ENCODE data around the gene MED12L. TPM values are rescaled to one million over a fixed set of nuclear protein-coding genes. Genes with fewer than 3 reads are reported as not detected.

The MED12L gene
- total RNA-seq, 1 donor from 2014 or later, result 1.3 TPM

DNA sequence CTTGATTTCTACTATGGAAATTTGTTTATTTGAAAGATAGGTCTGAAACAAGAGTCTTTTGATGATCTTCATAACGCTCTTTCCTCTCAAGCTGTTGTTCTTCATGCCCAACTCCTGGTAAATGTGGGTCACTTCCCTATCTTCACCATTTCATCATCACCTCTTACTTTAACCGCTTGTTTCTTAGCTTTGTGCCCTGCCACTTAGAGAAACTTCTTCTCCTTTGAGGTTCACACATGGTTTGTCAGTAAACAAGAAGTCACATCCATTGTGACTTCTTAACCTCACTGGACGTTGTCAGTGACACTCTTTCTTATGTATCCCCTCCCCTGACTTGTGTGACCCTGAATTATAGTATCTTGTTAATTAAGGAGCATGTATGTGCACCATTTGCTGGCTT, 260.8 kb downstream of the MED12L start:
- no peak for TF ChIP-seq CTCF (IDR thresholded peaks at IDR 0.05; ENCODE audit: insufficient read depth, low read length, poor library complexity, severe bottlenecking)
- no peak for DNase-seq (ENCODE audit: low read depth)
- H3K27me3 ChIP-seq (ENCODE audit: control insufficient read depth, insufficient read depth, low read length), result no peaks in the 10 kb centered on the region

GRCh38 chr3:151347432-151347831, 262.0 kb downstream of the MED12L start:
- no peak overlapping the region for H3K4me3 ChIP-seq (ENCODE audit: low read depth, low read length)
- H3K36me3 ChIP-seq (ENCODE audit: control insufficient read depth, insufficient read depth, low read length), result no peaks in the 10 kb centered on the region
- TF ChIP-seq CTCF (IDR thresholded peaks at IDR 0.05; ENCODE audit: insufficient read depth, low read length, poor library complexity, severe bottlenecking), result no peak
- DNase-seq (ENCODE audit: low read depth), result no peak
- H3K27me3 ChIP-seq (ENCODE audit: control insufficient read depth, insufficient read depth, low read length), result no peaks in the 10 kb centered on the region

More for the DNA sequence above, 260.8 kb downstream of the MED12L start:
- H3K4me3 ChIP-seq (ENCODE audit: low read depth, low read length), result no peak overlapping the region
- H3K36me3 ChIP-seq (ENCODE audit: control insufficient read depth, insufficient read depth, low read length), result no peaks in the 10 kb centered on the region

DNA sequence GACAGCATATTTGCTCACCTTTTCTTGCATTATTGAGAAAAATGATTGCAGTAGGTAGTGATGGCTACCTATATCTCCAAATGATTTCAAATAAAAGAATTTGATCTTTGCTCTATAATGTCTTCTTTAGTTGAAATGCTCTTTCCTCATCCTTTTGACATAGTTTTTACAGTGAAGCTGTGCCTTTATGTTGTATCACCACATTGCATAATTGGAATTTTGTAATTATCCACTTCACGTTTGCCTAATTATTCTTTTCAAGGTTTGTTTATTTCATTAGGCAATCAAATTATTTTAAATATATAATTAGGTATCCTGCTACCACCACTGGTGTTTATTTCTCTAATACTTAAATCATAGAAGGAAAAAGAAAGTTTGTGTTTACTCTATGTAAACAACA, 265.2 kb downstream of the MED12L start:
- no peak for TF ChIP-seq CTCF (IDR thresholded peaks at IDR 0.05; ENCODE audit: insufficient read depth, low read length, poor library complexity, severe bottlenecking)
- H3K27me3 ChIP-seq (ENCODE audit: control insufficient read depth, insufficient read depth, low read length), result no peaks in the 10 kb centered on the region
- H3K36me3 ChIP-seq (ENCODE audit: control insufficient read depth, insufficient read depth, low read length), result no peaks in the 10 kb centered on the region
- H3K4me3 ChIP-seq (ENCODE audit: low read depth, low read length), result no peak overlapping the region
- DNase-seq (ENCODE audit: low read depth), result no peak

GRCh38 chr3:151351219-151351618, 265.8 kb downstream of the MED12L start:
- no peak for DNase-seq (ENCODE audit: low read depth)
- H3K4me3 ChIP-seq (ENCODE audit: low read depth, low read length), result no peak overlapping the region
- no peaks in the 10 kb centered on the region for H3K36me3 ChIP-seq (ENCODE audit: control insufficient read depth, insufficient read depth, low read length)
- no peaks in the 10 kb centered on the region for H3K27me3 ChIP-seq (ENCODE audit: control insufficient read depth, insufficient read depth, low read length)
- TF ChIP-seq CTCF (IDR thresholded peaks at IDR 0.05; ENCODE audit: insufficient read depth, low read length, poor library complexity, severe bottlenecking), result no peak

DNA sequence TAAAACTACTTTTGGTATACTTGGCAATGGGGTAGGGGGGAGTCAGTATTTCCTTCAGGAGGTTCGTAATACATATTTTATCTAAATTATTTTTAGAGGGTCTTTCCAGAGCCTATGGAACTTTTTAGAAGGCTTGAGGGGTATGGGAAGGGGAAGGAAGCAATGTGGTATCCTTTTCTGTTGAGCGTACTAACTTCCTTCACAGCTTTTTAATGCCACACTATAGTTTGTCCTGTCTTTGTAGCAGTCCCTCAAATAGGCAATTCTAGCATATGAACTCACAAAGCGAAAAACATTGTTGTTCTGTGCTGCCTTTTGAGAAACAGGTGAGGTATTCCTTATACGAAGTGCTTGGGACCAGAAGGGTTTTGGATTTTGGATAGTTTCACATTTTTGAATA, 266.2 kb downstream of the MED12L start:
- Histone ChIP-seq H3K27me3 (ENCODE audit: control insufficient read depth, insufficient read depth, low read length) (no peaks in the 10 kb centered on the region), H3K4me3 (ENCODE audit: low read depth, low read length) (no peak overlapping the region), H3K36me3 (ENCODE audit: control insufficient read depth, insufficient read depth, low read length) (no peaks in the 10 kb centered on the region)
- DNase-seq (ENCODE audit: low read depth), result no peak
- TF ChIP-seq CTCF (IDR thresholded peaks at IDR 0.05; ENCODE audit: insufficient read depth, low read length, poor library complexity, severe bottlenecking), result no peak

DNA sequence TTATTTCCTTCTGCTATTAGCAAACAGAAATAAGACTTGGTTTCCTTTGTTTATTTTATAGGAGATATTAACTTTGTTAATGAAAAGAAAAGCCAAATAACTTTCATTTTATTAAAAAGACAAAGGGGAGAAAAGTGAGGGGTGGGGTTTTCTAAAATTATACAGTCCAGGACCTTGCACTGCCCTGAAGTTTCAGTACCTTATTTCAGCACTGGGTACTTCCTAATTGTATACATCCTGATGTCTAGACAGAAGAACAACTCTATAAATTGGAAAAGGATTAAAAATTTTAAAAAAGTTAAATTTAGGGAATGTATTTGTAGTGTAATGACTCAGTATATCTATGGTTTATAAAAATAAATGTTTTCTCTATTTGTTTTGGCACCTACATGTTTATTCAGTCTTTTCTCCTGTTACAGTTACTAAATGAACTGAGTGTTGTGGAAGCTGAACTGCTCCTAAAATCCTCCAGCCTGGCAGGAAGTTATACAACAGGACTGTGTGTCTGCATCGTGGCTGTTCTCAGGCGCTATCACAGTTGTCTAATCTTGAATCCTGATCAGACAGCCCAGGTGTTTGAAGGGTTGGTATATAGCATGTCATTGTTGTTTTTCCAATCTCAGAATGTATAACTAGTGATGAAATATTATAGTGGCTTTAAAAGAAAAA, 271.5 kb downstream of the MED12L start:
- DNase-seq (ENCODE audit: low read depth), result no peak
- Histone ChIP-seq H3K27me3 (ENCODE audit: control insufficient read depth, insufficient read depth, low read length) (no peaks in the 10 kb centered on the region), H3K4me3 (ENCODE audit: low read depth, low read length) (no peak overlapping the region), H3K36me3 (ENCODE audit: control insufficient read depth, insufficient read depth, low read length) (no peaks in the 10 kb centered on the region)
- TF ChIP-seq CTCF (IDR thresholded peaks at IDR 0.05; ENCODE audit: insufficient read depth, low read length, poor library complexity, severe bottlenecking), result no peak

All from kidney epithelial cell (primary cell).